Psoas muscle (tissue), 8 donors: ENCODE results near the gene IDH3B. TPM values are rescaled to one million over a fixed set of nuclear protein-coding genes. Genes with fewer than 3 reads are reported as not detected.

Source experiments
- ATAC-seq, 4 donors: fragments of 200-7000 bp; cut with Tn5 transposase; one replicate each; pipeline ENCODE4 v1.9.1; 2020; ENCODE audit warnings: moderate library complexity in 3 of 4, mild to moderate bottlenecking in 2 of 4
- DNase-seq, 2 donors: peaks; one replicate each; pipeline ENCODE4 v3.0.0-alpha.2; 2020
- H3K27ac ChIP-seq: fragments of 200-600 bp; one replicate; pipeline ENCODE4 v1.8.0; 2022
- H3K27me3 ChIP-seq, 3 donors: fragments of 200-600 bp in 1 of 3; one replicate each; pipeline versions ENCODE4 v1.6.1 to v1.8.0; 2013 to 2022; ENCODE audit warnings: low read length in 2 of 3, mild to moderate bottlenecking in 2 of 3, moderate library complexity in 1 of 3; ENCODE audit not compliant: insufficient read depth in 3 of 3
- H3K36me3 ChIP-seq, 2 donors: fragments of 200-600 bp in 1 of 2; one replicate each; pipeline versions ENCODE4 v1.6.1 to v1.8.0; 2013 to 2022; ENCODE audit warnings: low read depth in 1 of 2, mild to moderate bottlenecking in 1 of 2, moderate library complexity in 1 of 2; ENCODE audit not compliant: insufficient read depth in 1 of 2
- H3K4me1 ChIP-seq: fragments of 200-600 bp; one replicate; pipeline ENCODE4 v1.8.0; 2022
- H3K4me3 ChIP-seq: fragments of 200-600 bp; one replicate; pipeline ENCODE4 v1.8.0; 2022; ENCODE audit warnings: mild to moderate bottlenecking
- H3K9me3 ChIP-seq: fragments of 200-600 bp; one replicate; pipeline ENCODE4 v1.8.0; 2022
- CTCF ChIP-seq: fragments of 200-600 bp; IDR thresholded peaks from one replicate; pipeline ENCODE4 v1.8.0; 2022; ENCODE audit warnings: antibody characterized with exemption
- WGBS, 3 donors: extraction: QIAGEN DNeasy Blood & Tissue Kit; methylation state at CpG; one replicate each; pipeline versions ENCODE4 v1.1.6 to v1.1.7; 2013; 5-methylcytosine and 5-hydroxymethylcytosine counted together
- intact Hi-C, 2 donors: fragments of 100-400 bp; cut with DNase I; formaldehyde crosslinking; loops; one replicate each; pipeline versions ENCODE4 v1.11.0 to v1.14.2; 2022
- long read RNA-seq, 2 donors: library from polyadenylated mRNA; unstranded; transcript quantifications; one replicate each; pipeline ENCODE4 v2.0.0, GENCODE V29; 2021
- polyA plus RNA-seq, 3 donors: library from polyadenylated mRNA; stranded (reverse); fragments of 200-250 nt; gene quantifications; one replicate each; pipeline ENCODE4 v1.2.3, GENCODE V29; 2013
- total RNA-seq, 4 donors: library from RNA; stranded (reverse); fragmentation: NEBNext Ultra II Directional in 2 of 4; extraction: Animal tissue kit (Norgen Biotek cat#: 25700) in 2 of 4; gene quantifications; one replicate each; pipeline versions ENCODE4 v1.2.1 to v1.2.4, GENCODE V29; 2021 to 2023
- donor health status: healthy with polysubstance abuse.
- donor health status: DM: no; HTN: no; CAD: no; lungs with moderate emphysema.
- donor health status: Bipolar disorder and iron deficiency.
- donor health status: healthy.
- donor health status: DM: yes; HTN: yes; CAD: no.
- donor health status: DM: no; HTN: no; CAD: no.
- donor health status: DM: no; HTN: no; CAD: no.
- donor health status: DM: yes; HTN: yes; CAD: no.

IDH3B gene
- total RNA-seq (100 to 1,000 TPM in 2 of 4 donors, 10 to 100 TPM in 2; 58.8 to 153 (median 97.6) TPM), polyA plus RNA-seq (100 to 1,000 TPM in 2 of 3 donors, 10 to 100 TPM in 1; 86.0 to 262 (median 166) TPM)
- long read RNA-seq, donor 1, transcript IDH3B-201 (12 exons, 1,545 nt), result minor isoform, 5 of 47 reads
- long read RNA-seq, donor 1, transcript IDH3B-202 (12 exons, 1,230 nt), result major isoform, 22 of 47 reads
- long read RNA-seq, donor 1, partial matches to known transcripts, result 2 of 47 reads
- long read RNA-seq, donor 1, other reads (novel, unspliced or antisense), result 14 of 47 reads
- long read RNA-seq, donor 2, transcript IDH3B-202 (12 exons, 1,230 nt), result major isoform, 84 of 130 reads
- long read RNA-seq, donor 2, transcript IDH3B-212 (12 exons, 1,400 nt), result minor isoform, 7 of 130 reads
- long read RNA-seq, donor 2, transcript IDH3B-201 (12 exons, 1,545 nt), result minor isoform, 8 of 130 reads
- long read RNA-seq, donor 2, partial matches to known transcripts, result 6 of 130 reads
- long read RNA-seq, donor 2, other reads (novel, unspliced or antisense), result 22 of 130 reads

GRCh38 chr20:2663887-2664719 lies at the start of gene IDH3B:
IDH3B (minus strand) TSS chr20:2664216; CDS start chr20:2664188, 28 bp downstream.
- Histone ChIP-seq H3K27ac (peak within 1 kb of the TSS; percentile 90), H3K27me3 (no peaks in the 10 kb centered on the region), H3K36me3 (peaks cover 17 to 41% of the 10 kb centered on the region in 2 donors), H3K4me1 (peaks cover 3% of the 10 kb centered on the region), H3K9me3 (no peaks in the 10 kb centered on the region), H3K4me3 (peak within 1 kb of the TSS; percentile 94)
- peak; percentile 94 to 96 for DNase-seq
- intact Hi-C loops, result no loop called here
- WGBS, 3 donors, result 3 to 6% (median 4%) methylated on average over 47 to 49 of the region's 49 CpGs
- ATAC-seq, result peak; percentile 98 to 99 (median 98)
- TF ChIP-seq CTCF, result no peak

- Histone ChIP-seq H3K27ac (no peak overlapping the region), H3K4me3 (no peak overlapping the region), H3K36me3 (no peaks in the 10 kb centered on the region), H3K9me3 (peaks cover 5% of the 10 kb centered on the region), H3K4me1 (no peaks in the 10 kb centered on the region), H3K27me3 (peaks cover 0 to 8% (median 0%) of the 10 kb centered on the region in 3 donors)
- WGBS, 3 donors, result 11 to 16% (median 15%) methylated on average over 3 of the region's 3 CpGs
- no peak for TF ChIP-seq CTCF
- DNase-seq (no peak), ATAC-seq (no peak)
- intact Hi-C loops, result loop anchor here in 1 of 2 donors (2.0 kb wide), 1 partner anchor 76 kb away; no protein-coding TSS in a partner anchor
These were observed 49.3 kb upstream of the IDH3B start for GRCh38 chr20:2713285-2713684.

GRCh38 chr20:2709205-2709981 lies 45.4 kb upstream of the IDH3B start:
- no peak for ATAC-seq
- Histone ChIP-seq H3K4me1 (no peaks in the 10 kb centered on the region), H3K36me3 (no peaks in the 10 kb centered on the region), H3K9me3 (no peaks in the 10 kb centered on the region), H3K27me3 (peaks cover 0 to 19% (median 0%) of the 10 kb centered on the region in 3 donors), H3K4me3 (no peak overlapping the region), H3K27ac (no peak overlapping the region)
- DNase-seq, result no peak
- intact Hi-C loops, result no loop called here
- 55 to 56% (median 56%) methylated on average over 15 to 17 of the region's 17 CpGs for WGBS, 3 donors
- no peak for TF ChIP-seq CTCF

GRCh38 chr20:2708665-2709064 lies 44.6 kb upstream of the IDH3B start:
- 78 to 89% (median 85%) methylated on average over 9 of the region's 9 CpGs for WGBS, 3 donors
- no peak for ATAC-seq
- Histone ChIP-seq H3K27ac (no peak overlapping the region), H3K4me3 (no peak overlapping the region), H3K36me3 (no peaks in the 10 kb centered on the region), H3K9me3 (no peaks in the 10 kb centered on the region), H3K4me1 (no peaks in the 10 kb centered on the region), H3K27me3 (peaks cover 0 to 19% (median 0%) of the 10 kb centered on the region in 3 donors)
- intact Hi-C loops, result no loop called here
- DNase-seq, result no peak
- no peak for TF ChIP-seq CTCF
